Caco-2 (cell line): ENCODE measurements around the gene TRMT10C. TPM values are rescaled to one million over a fixed set of nuclear protein-coding genes. Genes with fewer than 3 reads are reported as not detected.

Experiments used
- BruUV-seq: library from RNA; stranded (reverse); fragments of 400-500 nt; replicated peaks from 2 replicates; lab custom pipeline; 2021; lab: Mats Ljungman, UMichigan
- CTCF ChIA-PET: fragments of 300-600 bp; sonication (Branson Sonifier 250); formaldehyde crosslinking; loops from one replicate; lab custom pipeline; 2022; ENCODE audit warnings: antibody characterized with exemption; lab: Charles Lee
- POLR2A ChIA-PET: fragments of 300-600 bp; sonication (Branson Sonifier 250); formaldehyde crosslinking; loops from one replicate; lab custom pipeline; 2022; ENCODE audit warnings: antibody characterized with exemption; lab: Charles Lee
- DNase-seq, 2 experiments: peaks; one replicate each; pipeline versions ENCODE4 v3.0.0 to v3.0.0-alpha.2; 2020 to 2022
- H3K27me3 ChIP-seq: replicated peaks from 2 replicates; pipeline ENCODE4 v1.6.0; 2011; ENCODE audit warnings: low read length; ENCODE audit not compliant: control insufficient read depth, insufficient read depth
- H3K36me3 ChIP-seq: 2 replicates; pipeline ENCODE4 v1.5.1; 2011; ENCODE audit warnings: low read length; ENCODE audit not compliant: control insufficient read depth, insufficient read depth
- H3K4me1 ChIP-seq: fragments of 250-450 bp; sonication (Bioruptor Pico); 2 replicates; pipeline ENCODE4 v1.5.1; 2020; ENCODE audit warnings: mild to moderate bottlenecking
- H3K4me3 ChIP-seq: 2 replicates; pipeline ENCODE4 v1.5.1; 2011; ENCODE audit warnings: low read depth, mild to moderate bottlenecking, control low read depth, low read length
- H3K9me3 ChIP-seq: fragments of 250-450 bp; sonication (Bioruptor Pico); 2 replicates; pipeline ENCODE4 v1.5.1; 2020; ENCODE audit warnings: mild to moderate bottlenecking, moderate library complexity
- H3K27ac Mint-ChIP-seq: one replicate; pipeline ENCODE4 v1.8.0; 2022; ENCODE audit warnings: mixed read lengths; ENCODE audit not compliant: unreplicated experiment
- H3K27me3 Mint-ChIP-seq: one replicate; pipeline ENCODE4 v1.8.0; 2022; ENCODE audit warnings: mixed read lengths; ENCODE audit not compliant: insufficient read depth, unreplicated experiment
- H3K36me3 Mint-ChIP-seq: one replicate; pipeline ENCODE4 v1.8.0; 2022; ENCODE audit warnings: mild to moderate bottlenecking, mixed read lengths; ENCODE audit not compliant: insufficient read depth, unreplicated experiment
- H3K4me1 Mint-ChIP-seq: one replicate; pipeline ENCODE4 v1.8.0; 2022; ENCODE audit warnings: low read depth, mixed read lengths; ENCODE audit not compliant: unreplicated experiment
- H3K4me3 Mint-ChIP-seq: one replicate; pipeline ENCODE4 v1.8.0; 2022; ENCODE audit warnings: mild to moderate bottlenecking, moderate library complexity, mixed read lengths; ENCODE audit not compliant: unreplicated experiment
- H3K9me3 Mint-ChIP-seq: one replicate; pipeline ENCODE4 v1.8.0; 2022; ENCODE audit warnings: mixed read lengths; ENCODE audit not compliant: unreplicated experiment
- intact Hi-C: fragments of 100-400 bp; cut with micrococcal nuclease; formaldehyde crosslinking; loops from one replicate; pipeline ENCODE4 v1.10.0; 2022; ENCODE audit not compliant: unreplicated experiment
- total RNA-seq: library from RNA; stranded (reverse); gene quantifications from 2 replicates; pipeline ENCODE4 v1.2.3, GENCODE V29; 2022
- TF ChIP-seq, protein P1 (sequence below), 2 experiments: fragments of 200-600 bp in 1 of 2; IDR thresholded peaks; 1 replicate in 1 of 2; 2 replicates in 1 of 2; pipeline versions ENCODE4 v1.5.1 to v1.8.0; 2011 to 2022; ENCODE audit warnings: antibody characterized with exemption in 1 of 2, control low read depth in 1 of 2, inconsistent platforms in 1 of 2, low read depth in 1 of 2, low read length in 1 of 2, mild to moderate bottlenecking in 1 of 2, moderate library complexity in 1 of 2; ENCODE audit not compliant: insufficient read depth in 1 of 2, severe bottlenecking in 1 of 2, unreplicated experiment in 1 of 2

The TRMT10C gene
- total RNA-seq, 1 experiment from 2014 or later: 25.7 TPM

DNA sequence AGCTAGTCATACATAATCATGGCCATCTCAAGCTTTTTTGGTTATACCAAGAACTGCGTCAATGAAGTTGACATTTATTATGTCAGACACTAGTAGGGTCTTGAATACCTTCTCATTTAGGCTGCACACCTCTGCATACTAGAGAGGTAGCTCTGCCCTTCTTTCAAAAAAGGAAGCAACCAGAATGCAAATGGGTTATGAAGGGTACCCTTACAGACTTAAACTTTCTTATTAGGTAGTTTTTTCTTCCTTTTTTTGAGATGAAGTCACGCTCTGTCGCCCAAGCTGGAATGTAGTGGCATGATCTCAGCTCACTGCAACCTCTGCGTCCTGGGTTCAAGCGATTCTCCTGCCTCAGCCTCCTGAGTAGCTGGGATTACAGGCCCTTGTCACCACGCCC, 15.6 kb downstream of the TRMT10C start:
- intact Hi-C loops: no loop called here
- Mint-ChIP-seq H3K4me1 (no peaks in the 10 kb centered on the region), H3K27me3 (no peaks in the 10 kb centered on the region), H3K9me3 (no peaks in the 10 kb centered on the region), H3K4me3 (no peak overlapping the region), H3K36me3 (peaks cover 37% of the 10 kb centered on the region), H3K27ac (no peak overlapping the region)
- H3K4me1 ChIP-seq: peaks cover 12% of the 10 kb centered on the region; the same call in 1 of the 2 replicates
- POLR2A ChIA-PET: no interaction called here
- H3K4me3 ChIP-seq: no peak overlapping the region
- CTCF ChIA-PET: interaction anchor here (0.6 kb wide), 1 partner anchor 10 kb away, joined by 3 read pairs; no protein-coding TSS in a partner anchor
- BruUV-seq: no TSS peak
- H3K9me3 ChIP-seq: no peaks in the 10 kb centered on the region
- TF ChIP-seq, protein P1, sequence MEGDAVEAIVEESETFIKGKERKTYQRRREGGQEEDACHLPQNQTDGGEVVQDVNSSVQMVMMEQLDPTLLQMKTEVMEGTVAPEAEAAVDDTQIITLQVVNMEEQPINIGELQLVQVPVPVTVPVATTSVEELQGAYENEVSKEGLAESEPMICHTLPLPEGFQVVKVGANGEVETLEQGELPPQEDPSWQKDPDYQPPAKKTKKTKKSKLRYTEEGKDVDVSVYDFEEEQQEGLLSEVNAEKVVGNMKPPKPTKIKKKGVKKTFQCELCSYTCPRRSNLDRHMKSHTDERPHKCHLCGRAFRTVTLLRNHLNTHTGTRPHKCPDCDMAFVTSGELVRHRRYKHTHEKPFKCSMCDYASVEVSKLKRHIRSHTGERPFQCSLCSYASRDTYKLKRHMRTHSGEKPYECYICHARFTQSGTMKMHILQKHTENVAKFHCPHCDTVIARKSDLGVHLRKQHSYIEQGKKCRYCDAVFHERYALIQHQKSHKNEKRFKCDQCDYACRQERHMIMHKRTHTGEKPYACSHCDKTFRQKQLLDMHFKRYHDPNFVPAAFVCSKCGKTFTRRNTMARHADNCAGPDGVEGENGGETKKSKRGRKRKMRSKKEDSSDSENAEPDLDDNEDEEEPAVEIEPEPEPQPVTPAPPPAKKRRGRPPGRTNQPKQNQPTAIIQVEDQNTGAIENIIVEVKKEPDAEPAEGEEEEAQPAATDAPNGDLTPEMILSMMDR (IDR thresholded peaks at IDR 0.05; ENCODE audit: insufficient read depth in 1 of 2, low read depth in 1 of 2, low read length in 1 of 2, severe bottlenecking in 1 of 2, unreplicated experiment in 1 of 2): no peak
- no peak for DNase-seq
- no peaks in the 10 kb centered on the region for H3K27me3 ChIP-seq
- H3K36me3 ChIP-seq: no peaks in the 10 kb centered on the region

DNA sequence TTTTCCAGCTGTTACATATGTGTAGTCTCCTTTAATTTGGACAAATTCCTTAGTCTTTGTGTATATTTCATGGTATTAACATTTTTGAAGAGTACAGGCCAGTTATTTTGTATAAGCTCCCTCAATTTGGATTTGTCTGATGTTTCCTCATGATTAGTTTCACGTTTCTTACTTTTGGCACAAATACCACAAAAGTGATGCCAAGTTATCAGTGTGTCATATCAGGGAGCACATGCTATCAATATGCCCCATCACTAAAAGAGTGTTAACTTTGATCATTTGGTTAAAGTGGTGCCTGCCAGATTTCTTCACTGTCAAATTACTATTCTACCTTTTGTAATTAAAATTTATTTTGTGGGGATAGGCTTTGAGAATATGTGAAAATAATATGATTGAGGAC, 26.9 kb downstream of the TRMT10C start:
- no peaks in the 10 kb centered on the region for H3K4me1 Mint-ChIP-seq
- intact Hi-C loops: no loop called here
- H3K9me3 ChIP-seq: no peaks in the 10 kb centered on the region
- no peaks in the 10 kb centered on the region for H3K27me3 ChIP-seq
- TF ChIP-seq, protein P1 (IDR thresholded peaks at IDR 0.05; ENCODE audit: insufficient read depth in 1 of 2, low read depth in 1 of 2, low read length in 1 of 2, severe bottlenecking in 1 of 2, unreplicated experiment in 1 of 2): no peak
- DNase-seq: no peak
- ChIA-PET CTCF (no interaction called here), POLR2A (no interaction called here)
- H3K36me3 ChIP-seq: no peaks in the 10 kb centered on the region; the same call in 1 of the 2 replicates
- no peak overlapping the region for H3K27ac Mint-ChIP-seq
- H3K36me3 Mint-ChIP-seq: peaks cover 74% of the 10 kb centered on the region
- no TSS peak for BruUV-seq
- no peaks in the 10 kb centered on the region for H3K27me3 Mint-ChIP-seq
- H3K4me3 ChIP-seq: no peak overlapping the region
- H3K4me1 ChIP-seq: no peaks in the 10 kb centered on the region
- H3K4me3 Mint-ChIP-seq: no peak overlapping the region
- no peaks in the 10 kb centered on the region for H3K9me3 Mint-ChIP-seq

DNA sequence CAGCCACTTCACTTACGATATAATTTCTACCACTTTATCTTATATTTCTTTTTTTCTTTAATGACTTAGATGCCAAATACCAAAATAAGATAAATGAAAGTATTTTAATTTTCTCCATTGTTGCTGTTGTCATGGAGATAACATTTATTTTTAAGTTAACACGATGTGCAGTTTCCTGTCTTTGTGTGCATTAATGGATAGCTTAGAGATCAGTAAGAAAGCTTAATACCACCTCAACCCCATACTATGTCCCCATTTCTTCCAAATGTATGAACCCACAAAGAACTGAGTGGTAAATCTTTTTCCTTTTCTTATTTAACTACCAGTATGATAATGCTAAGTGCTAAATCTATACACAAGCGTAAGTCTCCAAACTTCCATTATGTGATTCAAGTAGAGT, 29.4 kb downstream of the TRMT10C start:
- H3K36me3 ChIP-seq: no peaks in the 10 kb centered on the region
- no peaks in the 10 kb centered on the region for H3K9me3 Mint-ChIP-seq

More for the DNA sequence above, 29.4 kb downstream of the TRMT10C start:
- Histone ChIP-seq H3K4me3 (no peak overlapping the region), H3K27me3 (no peaks in the 10 kb centered on the region), H3K4me1 (no peaks in the 10 kb centered on the region), H3K9me3 (no peaks in the 10 kb centered on the region)
- Mint-ChIP-seq H3K4me3 (no peak overlapping the region), H3K36me3 (peaks cover 67% of the 10 kb centered on the region), H3K27ac (no peak overlapping the region), H3K4me1 (no peaks in the 10 kb centered on the region), H3K27me3 (no peaks in the 10 kb centered on the region)
- TF ChIP-seq, protein P1 (IDR thresholded peaks at IDR 0.05; ENCODE audit: insufficient read depth in 1 of 2, low read depth in 1 of 2, low read length in 1 of 2, severe bottlenecking in 1 of 2, unreplicated experiment in 1 of 2): no peak
- ChIA-PET POLR2A (no interaction called here), CTCF (no interaction called here)
- intact Hi-C loops: no loop called here
- no TSS peak for BruUV-seq
- DNase-seq: no peak
